ENCODE data around the gene QSOX2. TPM values are rescaled to one million over a fixed set of nuclear protein-coding genes. Genes with fewer than 3 reads are reported as not detected.

QSOX2 gene
- total RNA-seq, 4 donors from 2014 or later, result 3.4 to 7.2 (median 5.2) TPM

- Histone ChIP-seq H3K4me3 (no peak overlapping the region), H3K27ac (no peak overlapping the region), H3K36me3 (no peaks in the 10 kb centered on the region), H3K27me3 (peaks cover 60% of the 10 kb centered on the region), H3K9me3 (no peaks in the 10 kb centered on the region), H3K4me1 (no peaks in the 10 kb centered on the region)
- no CpG with 5 or more reads among the region's 25 CpGs for WGBS, 2 donors (ENCODE audit: low coverage in 1 of 2)
- TF ChIP-seq, protein P1, sequence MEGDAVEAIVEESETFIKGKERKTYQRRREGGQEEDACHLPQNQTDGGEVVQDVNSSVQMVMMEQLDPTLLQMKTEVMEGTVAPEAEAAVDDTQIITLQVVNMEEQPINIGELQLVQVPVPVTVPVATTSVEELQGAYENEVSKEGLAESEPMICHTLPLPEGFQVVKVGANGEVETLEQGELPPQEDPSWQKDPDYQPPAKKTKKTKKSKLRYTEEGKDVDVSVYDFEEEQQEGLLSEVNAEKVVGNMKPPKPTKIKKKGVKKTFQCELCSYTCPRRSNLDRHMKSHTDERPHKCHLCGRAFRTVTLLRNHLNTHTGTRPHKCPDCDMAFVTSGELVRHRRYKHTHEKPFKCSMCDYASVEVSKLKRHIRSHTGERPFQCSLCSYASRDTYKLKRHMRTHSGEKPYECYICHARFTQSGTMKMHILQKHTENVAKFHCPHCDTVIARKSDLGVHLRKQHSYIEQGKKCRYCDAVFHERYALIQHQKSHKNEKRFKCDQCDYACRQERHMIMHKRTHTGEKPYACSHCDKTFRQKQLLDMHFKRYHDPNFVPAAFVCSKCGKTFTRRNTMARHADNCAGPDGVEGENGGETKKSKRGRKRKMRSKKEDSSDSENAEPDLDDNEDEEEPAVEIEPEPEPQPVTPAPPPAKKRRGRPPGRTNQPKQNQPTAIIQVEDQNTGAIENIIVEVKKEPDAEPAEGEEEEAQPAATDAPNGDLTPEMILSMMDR (IDR thresholded peaks at IDR 0.05), result no peak
- TF ChIP-seq POLR2AphosphoS5 (IDR thresholded peaks at IDR 0.05) (no peak), POLR2A (IDR thresholded peaks at IDR 0.05) (no peak), EP300 (IDR thresholded peaks at IDR 0.05) (no peak)
- peak; percentile 7 for ATAC-seq
These were observed 9.0 kb upstream of the QSOX2 start for GRCh38 chr9:136254381-136255165.

GRCh38 chr9:136253246-136254130 lies 7.9 kb upstream of the QSOX2 start:
- no peak overlapping the region for H3K4me3 ChIP-seq
- no peaks in the 10 kb centered on the region for H3K36me3 ChIP-seq
- H3K4me1 ChIP-seq, result no peaks in the 10 kb centered on the region
- TF ChIP-seq, protein P1 (IDR thresholded peaks at IDR 0.05), result no peak
- TF ChIP-seq EP300 (IDR thresholded peaks at IDR 0.05) (no peak), POLR2AphosphoS5 (IDR thresholded peaks at IDR 0.05) (no peak), POLR2A (IDR thresholded peaks at IDR 0.05) (no peak)
- H3K9me3 ChIP-seq, result no peaks in the 10 kb centered on the region
- peaks cover 55% of the 10 kb centered on the region for H3K27me3 ChIP-seq
- H3K27ac ChIP-seq, result no peak overlapping the region
- no peak for ATAC-seq
- WGBS, 2 donors (ENCODE audit: low coverage in 1 of 2), result 80% methylated on average over 2 of the region's 32 CpGs; no CpG with 5 or more reads in 1 of the 2 donors

DNA sequence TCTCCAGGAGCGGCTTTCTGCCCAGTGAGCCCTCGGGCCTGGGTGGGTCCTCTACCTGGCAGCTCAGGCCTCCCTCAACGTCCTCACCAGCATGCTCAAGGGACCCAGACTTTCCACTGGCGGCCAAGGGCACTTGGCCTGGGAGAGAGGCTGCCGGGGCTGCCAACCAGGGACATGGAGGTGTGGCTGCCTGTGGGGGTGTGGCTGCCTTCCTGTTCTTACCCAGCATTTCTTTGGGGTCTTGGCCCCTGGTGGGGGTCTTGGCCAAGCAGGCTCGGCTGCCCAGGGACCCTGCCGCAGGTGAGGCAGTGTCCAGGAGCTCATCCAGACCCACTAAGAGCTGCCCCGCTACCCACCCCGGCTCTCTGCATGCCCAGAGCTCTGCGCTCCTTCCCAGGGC lies 7.2 kb upstream of the QSOX2 start:
- no peaks in the 10 kb centered on the region for H3K4me1 ChIP-seq
- no peak overlapping the region for H3K4me3 ChIP-seq
- H3K36me3 ChIP-seq, result no peaks in the 10 kb centered on the region
- peaks cover 49% of the 10 kb centered on the region for H3K27me3 ChIP-seq
- no CpG with 5 or more reads among the region's 10 CpGs for WGBS, 2 donors (ENCODE audit: low coverage in 1 of 2)
- no peak overlapping the region for H3K27ac ChIP-seq
- no peaks in the 10 kb centered on the region for H3K9me3 ChIP-seq
- ATAC-seq, result no peak
- no peak for TF ChIP-seq EP300 (IDR thresholded peaks at IDR 0.05)
- TF ChIP-seq POLR2A (IDR thresholded peaks at IDR 0.05), result no peak
- TF ChIP-seq, protein P1 (IDR thresholded peaks at IDR 0.05), result no peak
- TF ChIP-seq POLR2AphosphoS5 (IDR thresholded peaks at IDR 0.05), result no peak

DNA sequence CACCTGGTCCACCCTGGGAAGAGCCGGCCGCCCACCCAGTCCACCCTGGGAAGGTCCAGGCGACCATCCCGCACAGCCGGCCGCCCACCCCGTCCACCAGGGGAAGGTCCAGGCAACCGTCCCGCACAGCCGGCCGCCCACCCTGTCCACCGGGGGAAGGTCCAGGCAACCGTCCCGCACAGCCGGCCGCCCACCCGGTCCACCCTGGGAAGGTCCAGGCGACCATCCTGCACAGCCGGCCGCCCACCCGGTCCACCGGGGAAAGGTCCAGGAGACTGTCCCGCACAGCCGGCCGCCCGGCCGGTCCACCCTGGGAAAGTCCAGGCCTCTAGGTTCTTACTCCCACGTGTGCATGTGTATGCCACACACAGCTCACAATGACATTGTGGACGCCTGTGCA lies 6.7 kb upstream of the QSOX2 start:
- Histone ChIP-seq H3K4me3 (no peak overlapping the region), H3K36me3 (no peaks in the 10 kb centered on the region), H3K9me3 (no peaks in the 10 kb centered on the region), H3K4me1 (no peaks in the 10 kb centered on the region), H3K27ac (no peak overlapping the region), H3K27me3 (peaks cover 44% of the 10 kb centered on the region)
- no peak for TF ChIP-seq POLR2A (IDR thresholded peaks at IDR 0.05)
- TF ChIP-seq EP300 (IDR thresholded peaks at IDR 0.05), result no peak
- no peak for TF ChIP-seq POLR2AphosphoS5 (IDR thresholded peaks at IDR 0.05)
- TF ChIP-seq, protein P1 (IDR thresholded peaks at IDR 0.05), result no peak
- no peak for ATAC-seq
- no CpG with 5 or more reads among the region's 29 CpGs for WGBS, 2 donors (ENCODE audit: low coverage in 1 of 2)
